C4-2B (cell line): ENCODE data around the gene CTH.

Experiments
- CTCF ChIP-seq: fragments of 450-650 bp; conservative IDR thresholded peaks from 2 replicates; pipeline ENCODE4 v1.5.1; 2017; ENCODE audit warnings: mild to moderate bottlenecking
- ZFX ChIP-seq: fragments of 450-650 bp; IDR thresholded peaks from 2 replicates; pipeline ENCODE4 v1.6.1; 2017

DNA sequence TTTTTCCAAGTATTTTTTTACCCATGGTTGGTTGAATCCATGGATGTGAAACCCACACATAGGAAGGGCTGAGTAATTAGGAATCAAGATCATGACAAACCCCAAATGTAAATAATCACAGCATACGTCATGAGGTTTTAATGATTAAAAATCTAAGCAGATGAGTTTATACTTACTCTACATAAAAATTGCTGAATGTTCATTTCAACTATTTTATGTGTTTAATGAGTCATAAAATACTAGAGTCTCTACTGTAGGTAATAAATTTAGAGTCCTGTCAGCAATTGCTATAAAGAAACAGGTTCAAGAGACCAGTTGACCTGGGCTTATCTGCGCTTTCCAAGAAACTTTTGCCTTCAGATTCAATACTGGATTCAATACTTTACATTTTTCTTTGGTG lies 18.2 kb downstream of the CTH start:
- TF ChIP-seq CTCF (no peak), ZFX (no peak)
